Choroid plexus epithelial cell (primary cell): ENCODE measurements around the gene RPS24.
"Not testable (repeated sequence)": the region's sequence is repeated elsewhere in the genome, so short reads cannot be mapped to it uniquely, and the experiment has no call there.

Experiments used
- DNase-seq: peaks from one replicate; pipeline ENCODE4 v3.0.0-alpha.2; 2010; ENCODE audit warnings: low read depth
- H3K4me3 ChIP-seq: 2 replicates; pipeline ENCODE4 v1.5.1; 2011; ENCODE audit warnings: low read depth, mild to moderate bottlenecking, control low read depth, low read length, moderate library complexity
- CTCF ChIP-seq: conservative IDR thresholded peaks from 2 replicates; pipeline ENCODE4 v1.5.1; 2011; ENCODE audit warnings: low read depth, mild to moderate bottlenecking, control low read depth, inconsistent platforms, low read length, moderate library complexity

The RPS24 gene

GRCh38 chr10:78033637-78034470, at the start of gene RPS24:
RPS24 (plus strand) TSS chr10:78033863; CDS start chr10:78033902, 39 bp downstream.
- peak; percentile 99 for DNase-seq
- H3K4me3 ChIP-seq, result peak within 1 kb of the TSS; percentile 80
- no peak for TF ChIP-seq CTCF

GRCh38 chr10:77984986-77985385, 48.7 kb upstream of the RPS24 start:
- DNase-seq, result no peak
- no peak overlapping the region for H3K4me3 ChIP-seq
- no peak for TF ChIP-seq CTCF

- DNase-seq, result no peak
- no peak for TF ChIP-seq CTCF
Measured at GRCh38 chr10:77987671-77988255, 45.9 kb upstream of the RPS24 start.

GRCh38 chr10:77989081-77989724, 44.5 kb upstream of the RPS24 start:
- TF ChIP-seq CTCF, result no peak
- H3K4me3 ChIP-seq, result no peak overlapping the region
- DNase-seq, result no peak

More at GRCh38 chr10:77987671-77988255, 45.9 kb upstream of the RPS24 start:
- H3K4me3 ChIP-seq, result no peak overlapping the region

- TF ChIP-seq CTCF, result no peak
- H3K4me3 ChIP-seq, result no peak overlapping the region
- no peak for DNase-seq
Measured at GRCh38 chr10:77993620-77994019, 40.0 kb upstream of the RPS24 start.

GRCh38 chr10:77998780-77999179, 34.9 kb upstream of the RPS24 start:
- not testable (repeated sequence) for DNase-seq, H3K4me3 ChIP-seq

- DNase-seq, result no peak
- no peak overlapping the region for H3K4me3 ChIP-seq
- no peak for TF ChIP-seq CTCF
Measured at GRCh38 chr10:78000206-78000605, 33.5 kb upstream of the RPS24 start.
